Mesenchymal stem cell (in vitro differentiated cells and primary cell): ENCODE data around the gene FGR.
"Not testable (repeated sequence)": the region's sequence is repeated elsewhere in the genome, so short reads cannot be mapped to it uniquely, and the experiment has no call there.

Experiments
- DNase-seq: peaks from one replicate; pipeline ENCODE4 v3.0.0-alpha.2; 2013
- H2AFZ ChIP-seq: one replicate; pipeline ENCODE4 v1.6.1; 2013; ENCODE audit warnings: low read depth, mild to moderate bottlenecking, control low read depth, inconsistent platforms, low read length, moderate library complexity
- H2AK5ac ChIP-seq: 2 replicates; pipeline ENCODE4 v1.6.1; 2013; ENCODE audit warnings: low read length, moderate library complexity, mild to moderate bottlenecking, inconsistent platforms; ENCODE audit not compliant: severe bottlenecking
- H2BK120ac ChIP-seq: one replicate; pipeline ENCODE4 v1.6.1; 2013; ENCODE audit warnings: low read depth, mild to moderate bottlenecking, inconsistent platforms, low read length, moderate library complexity
- H2BK12ac ChIP-seq, 2 experiments: one replicate each; pipeline ENCODE4 v1.6.1; 2013; ENCODE audit warnings: inconsistent platforms in 2 of 2, low read length in 2 of 2, mild to moderate bottlenecking in 2 of 2, moderate library complexity in 2 of 2, control low read depth in 1 of 2
- H2BK15ac ChIP-seq: one replicate; pipeline ENCODE4 v1.6.1; 2013; ENCODE audit warnings: mild to moderate bottlenecking, low read depth, inconsistent platforms; ENCODE audit not compliant: poor library complexity, severe bottlenecking
- H2BK5ac ChIP-seq: 2 replicates; pipeline ENCODE4 v1.6.1; 2013; ENCODE audit warnings: low read depth, mild to moderate bottlenecking, low read length, control low read depth, inconsistent platforms; ENCODE audit not compliant: poor library complexity, severe bottlenecking
- H3K14ac ChIP-seq, 2 experiments: one replicate each; pipeline ENCODE4 v1.6.1; 2013; ENCODE audit warnings: inconsistent platforms in 2 of 2, low read length in 2 of 2, control low read depth in 1 of 2, mild to moderate bottlenecking in 1 of 2, moderate library complexity in 1 of 2
- H3K18ac ChIP-seq, 2 experiments: one replicate each; pipeline ENCODE4 v1.6.1; 2013; ENCODE audit warnings: inconsistent platforms in 2 of 2, low read length in 2 of 2, control low read depth in 1 of 2, low read depth in 1 of 2, mild to moderate bottlenecking in 1 of 2
- H3K23ac ChIP-seq, 2 experiments: one replicate each; pipeline ENCODE4 v1.6.1; 2013; ENCODE audit warnings: inconsistent platforms in 2 of 2, low read length in 2 of 2, mild to moderate bottlenecking in 2 of 2, moderate library complexity in 2 of 2, control low read depth in 1 of 2
- H3K27ac ChIP-seq: 2 replicates; pipeline ENCODE4 v1.5.1; 2013; ENCODE audit warnings: mild to moderate bottlenecking, moderate library complexity, low read length, control low read depth, inconsistent platforms; ENCODE audit not compliant: poor library complexity, severe bottlenecking
- H3K27me3 ChIP-seq, 2 experiments: 2 replicates each; pipeline versions ENCODE4 v1.6.1 to v1.7.0; 2013; ENCODE audit warnings: low read length in 2 of 2, mild to moderate bottlenecking in 2 of 2, moderate library complexity in 2 of 2, control low read depth in 1 of 2, inconsistent platforms in 1 of 2; ENCODE audit not compliant: control insufficient read depth in 1 of 2, insufficient read depth in 1 of 2
- H3K36me3 ChIP-seq, 2 experiments: 2 replicates each; pipeline versions ENCODE4 v1.6.1 to v1.7.0; 2013; ENCODE audit warnings: low read length in 2 of 2, control low read depth in 1 of 2, inconsistent platforms in 1 of 2, low read depth in 1 of 2, mild to moderate bottlenecking in 1 of 2; ENCODE audit not compliant: insufficient read depth in 2 of 2, control insufficient read depth in 1 of 2
- H3K4ac ChIP-seq, 2 experiments: one replicate each; pipeline ENCODE4 v1.6.1; 2013; ENCODE audit warnings: inconsistent platforms in 2 of 2, low read length in 2 of 2, mild to moderate bottlenecking in 2 of 2, moderate library complexity in 2 of 2, control low read depth in 1 of 2, low read depth in 1 of 2
- H3K4me1 ChIP-seq: 2 replicates; pipeline ENCODE4 v1.6.1; 2013; ENCODE audit warnings: low read depth, low read length, control low read depth; ENCODE audit not compliant: control insufficient read depth, insufficient read depth
- H3K4me2 ChIP-seq: 2 replicates; pipeline ENCODE4 v1.6.1; 2013; ENCODE audit warnings: low read length, mild to moderate bottlenecking, inconsistent platforms; ENCODE audit not compliant: poor library complexity, severe bottlenecking
- H3K4me3 ChIP-seq, 2 experiments: 2 replicates each; pipeline versions ENCODE4 v1.5.1 to v1.7.0; 2013; ENCODE audit warnings: low read length in 2 of 2, mild to moderate bottlenecking in 2 of 2, control low read depth in 1 of 2, low read depth in 1 of 2; ENCODE audit not compliant: insufficient read depth in 1 of 2
- H3K79me1 ChIP-seq: replicated peaks from 2 replicates; pipeline ENCODE4 v1.6.1; 2013; ENCODE audit warnings: mild to moderate bottlenecking, control low read depth, low read length, inconsistent platforms; ENCODE audit not compliant: poor library complexity, severe bottlenecking
- H3K9ac ChIP-seq: 2 replicates; pipeline ENCODE4 v1.7.0; 2013; ENCODE audit warnings: mild to moderate bottlenecking, low read length, moderate library complexity
- H3K9me3 ChIP-seq: 2 replicates; pipeline ENCODE4 v1.7.0; 2013; ENCODE audit warnings: mild to moderate bottlenecking, low read length; ENCODE audit not compliant: control insufficient read depth
- H4K8ac ChIP-seq: one replicate; pipeline ENCODE4 v1.6.1; 2013; ENCODE audit warnings: inconsistent platforms, mild to moderate bottlenecking, low read length, moderate library complexity
- H4K91ac ChIP-seq: one replicate; pipeline ENCODE4 v1.6.1; 2013; ENCODE audit warnings: mild to moderate bottlenecking, low read length, inconsistent platforms
- WGBS: methylation state at CpG from one replicate; pipeline ENCODE4 v1.1.7; 2013; ENCODE audit warnings: mixed read lengths; 5-methylcytosine and 5-hydroxymethylcytosine counted together

FGR gene

GRCh38 chr1:27680225-27680791 lies 45.3 kb upstream of the FGR start:
- H3K4me1 ChIP-seq, H2BK120ac ChIP-seq, H2BK5ac ChIP-seq, H4K8ac ChIP-seq, H3K79me1 ChIP-seq, H3K18ac ChIP-seq, H3K23ac ChIP-seq, DNase-seq, H2BK12ac ChIP-seq, H2AFZ ChIP-seq, H3K27ac ChIP-seq, H2AK5ac ChIP-seq, H4K91ac ChIP-seq, H2BK15ac ChIP-seq, H3K4me2 ChIP-seq, H3K4ac ChIP-seq, H3K4me3 ChIP-seq, H3K9ac ChIP-seq, H3K27me3 ChIP-seq, H3K36me3 ChIP-seq, H3K14ac ChIP-seq: not testable (repeated sequence)
- H3K9me3 ChIP-seq: peaks cover 12% of the 10 kb centered on the region
- 100% methylated on average over 2 of the region's 2 CpGs for WGBS

GRCh38 chr1:27678747-27679146 lies 43.8 kb upstream of the FGR start:
- no peaks in the 10 kb centered on the region for H3K4me1 ChIP-seq
- no peak overlapping the region for H2BK120ac ChIP-seq
- peaks cover 12% of the 10 kb centered on the region for H3K9me3 ChIP-seq

GRCh38 chr1:27676410-27676809 lies 41.4 kb upstream of the FGR start:
- no peak overlapping the region for H3K18ac ChIP-seq
- H2BK120ac ChIP-seq: no peak overlapping the region
- H2BK12ac ChIP-seq: no peak overlapping the region
- no peak overlapping the region for H3K9ac ChIP-seq
- no peak overlapping the region for H3K4me3 ChIP-seq
- H3K27ac ChIP-seq: no peak overlapping the region
- no peak overlapping the region for H2AK5ac ChIP-seq
- H4K91ac ChIP-seq: no peak overlapping the region
- no peak overlapping the region for H3K4me2 ChIP-seq
- no peak overlapping the region for H4K8ac ChIP-seq
- no peak for DNase-seq
- peaks cover 6% of the 10 kb centered on the region for H3K4me1 ChIP-seq
- H3K36me3 ChIP-seq: no peaks in the 10 kb centered on the region
- H3K9me3 ChIP-seq: peaks cover under 1% of the 10 kb centered on the region
- H3K14ac ChIP-seq: no peak overlapping the region
- no peak overlapping the region for H3K4ac ChIP-seq
- no CpG with 5 or more reads among the region's 1 CpG for WGBS
- H2BK5ac ChIP-seq: no peak overlapping the region
- no peaks in the 10 kb centered on the region for H3K27me3 ChIP-seq
- no peak overlapping the region for H2BK15ac ChIP-seq
- no peak overlapping the region for H2AFZ ChIP-seq
- no peak overlapping the region for H3K23ac ChIP-seq
- no peaks in the 10 kb centered on the region for H3K79me1 ChIP-seq

More at GRCh38 chr1:27678747-27679146, 43.8 kb upstream of the FGR start:
- no peak overlapping the region for H3K14ac ChIP-seq
- no peak overlapping the region for H3K18ac ChIP-seq
- no peak overlapping the region for H3K4me2 ChIP-seq
- no peaks in the 10 kb centered on the region for H3K79me1 ChIP-seq
- no peak for DNase-seq
- no peak overlapping the region for H4K8ac ChIP-seq
- no peak overlapping the region for H2BK12ac ChIP-seq
- H3K27ac ChIP-seq: no peak overlapping the region
- no peak overlapping the region for H2AK5ac ChIP-seq
- H3K9ac ChIP-seq: no peak overlapping the region
- H3K23ac ChIP-seq: no peak overlapping the region
- H3K36me3 ChIP-seq: no peaks in the 10 kb centered on the region
- H2BK15ac ChIP-seq: no peak overlapping the region
- H4K91ac ChIP-seq: no peak overlapping the region
- H2AFZ ChIP-seq: no peak overlapping the region
- H3K4me3 ChIP-seq: no peak overlapping the region
- H3K27me3 ChIP-seq: no peaks in the 10 kb centered on the region
- H2BK5ac ChIP-seq: no peak overlapping the region
- H3K4ac ChIP-seq: no peak overlapping the region

- peak; percentile 58 for DNase-seq
- H3K23ac ChIP-seq: no peak overlapping the region
- H3K14ac ChIP-seq: no peak overlapping the region
- no peaks in the 10 kb centered on the region for H3K9me3 ChIP-seq
- H3K4me2 ChIP-seq: peak overlapping the region; percentile 25
- peak overlapping the region in 1 of 2 experiments; percentile 46 for H3K4ac ChIP-seq
- H4K91ac ChIP-seq: no peak overlapping the region
- no peaks in the 10 kb centered on the region for H3K27me3 ChIP-seq
- peak overlapping the region; percentile 94 for H3K9ac ChIP-seq
- H2AK5ac ChIP-seq: peak overlapping the region; percentile 85
- no peaks in the 10 kb centered on the region for H3K79me1 ChIP-seq
- H3K36me3 ChIP-seq: peaks cover 0 to 13% of the 10 kb centered on the region in 2 experiments
- no peak overlapping the region for H2BK12ac ChIP-seq
- no peak overlapping the region for H2BK120ac ChIP-seq
- H2BK15ac ChIP-seq: no peak overlapping the region
- peak overlapping the region; percentile 80 for H3K27ac ChIP-seq
- peak overlapping the region in 1 of 2 experiments; percentile 76 for H3K18ac ChIP-seq
- H3K4me1 ChIP-seq: peaks cover 8% of the 10 kb centered on the region
- no peak overlapping the region for H2AFZ ChIP-seq
- H3K4me3 ChIP-seq: peak overlapping the region in 1 of 2 experiments; percentile 94
- no peak overlapping the region for H2BK5ac ChIP-seq
- H4K8ac ChIP-seq: peak overlapping the region; percentile 53
These were observed 37.7 kb upstream of the FGR start for GRCh38 chr1:27672750-27673112.
